ENCODE measurements around the gene SBDS. TPM values are rescaled to one million over a fixed set of nuclear protein-coding genes. Genes with fewer than 3 reads are reported as not detected.
"Not testable (repeated sequence)": the region's sequence is repeated elsewhere in the genome, so short reads cannot be mapped to it uniquely, and the experiment has no call there.

SBDS gene
- total and polyA plus RNA-seq, 9 donors: 172 to 232 (median 194) TPM

DNA sequence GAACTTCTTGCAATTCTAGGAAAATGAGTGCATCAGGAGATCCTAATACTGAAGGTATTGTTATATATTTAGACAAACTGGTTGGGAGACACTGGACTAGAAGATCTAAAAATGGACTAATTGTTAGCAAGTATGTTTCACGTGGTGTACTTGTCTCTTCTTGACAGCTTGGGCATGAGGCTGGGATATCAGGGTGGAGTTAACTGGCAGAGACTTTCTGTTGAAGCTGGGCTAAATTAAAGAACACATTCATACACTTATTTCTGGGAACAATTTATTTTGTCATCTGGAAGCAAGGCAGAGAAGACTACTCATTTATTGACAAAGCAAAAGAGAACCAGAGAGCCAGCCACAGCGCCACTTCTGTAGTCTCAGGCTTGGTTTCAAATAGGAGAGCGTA lies 27.1 kb upstream of the SBDS start:
- Histone ChIP-seq H3K4me3 (ENCODE audit: low read length) (no peak overlapping the region), H3K36me3 (ENCODE audit: control insufficient read depth, insufficient read depth, low read length) (peaks cover 38% of the 10 kb centered on the region), H3K27ac (ENCODE audit: low read length) (no peak overlapping the region), H3K4me1 (ENCODE audit: control insufficient read depth, insufficient read depth, low read length) (no peaks in the 10 kb centered on the region), H3K27me3 (ENCODE audit: control insufficient read depth, insufficient read depth, low read length) (no peaks in the 10 kb centered on the region), H3K9me3 (replicated peaks; ENCODE audit: control insufficient read depth, low read depth, low read length) (no peaks in the 10 kb centered on the region)
- WGBS (ENCODE audit: insufficient coverage): 100% methylated on average over 1 of the region's 3 CpGs
- no peak for DNase-seq

DNA sequence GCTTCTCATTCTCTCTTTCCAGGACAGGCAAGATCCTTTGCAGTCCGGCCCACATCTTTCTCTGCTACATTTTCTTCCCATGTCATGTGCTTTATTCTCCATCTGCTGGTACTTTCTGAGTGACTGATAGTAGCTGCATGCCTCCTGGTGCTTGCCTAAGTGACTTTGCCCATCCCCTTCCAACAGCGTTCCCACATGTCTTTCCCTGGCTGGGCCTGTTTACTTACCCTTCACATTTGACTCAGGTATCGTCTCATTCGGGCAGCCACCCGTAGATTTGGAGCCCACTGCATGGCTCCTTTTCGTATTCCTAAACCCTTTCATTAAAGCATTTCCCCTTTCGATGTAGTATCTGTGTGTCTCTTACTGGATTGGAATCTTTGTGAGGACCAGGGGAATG lies 25.9 kb upstream of the SBDS start:
- no peak for DNase-seq
- no peaks in the 10 kb centered on the region for H3K9me3 ChIP-seq (replicated peaks; ENCODE audit: control insufficient read depth, low read depth, low read length)
- WGBS (ENCODE audit: insufficient coverage): 85% methylated on average over 2 of the region's 7 CpGs
- H3K4me1 ChIP-seq (ENCODE audit: control insufficient read depth, insufficient read depth, low read length): no peaks in the 10 kb centered on the region
- H3K27ac ChIP-seq (ENCODE audit: low read length): no peak overlapping the region
- no peak overlapping the region for H3K4me3 ChIP-seq (ENCODE audit: low read length)
- no peaks in the 10 kb centered on the region for H3K27me3 ChIP-seq (ENCODE audit: control insufficient read depth, insufficient read depth, low read length)
- H3K36me3 ChIP-seq (ENCODE audit: control insufficient read depth, insufficient read depth, low read length): peaks cover 38% of the 10 kb centered on the region

DNA sequence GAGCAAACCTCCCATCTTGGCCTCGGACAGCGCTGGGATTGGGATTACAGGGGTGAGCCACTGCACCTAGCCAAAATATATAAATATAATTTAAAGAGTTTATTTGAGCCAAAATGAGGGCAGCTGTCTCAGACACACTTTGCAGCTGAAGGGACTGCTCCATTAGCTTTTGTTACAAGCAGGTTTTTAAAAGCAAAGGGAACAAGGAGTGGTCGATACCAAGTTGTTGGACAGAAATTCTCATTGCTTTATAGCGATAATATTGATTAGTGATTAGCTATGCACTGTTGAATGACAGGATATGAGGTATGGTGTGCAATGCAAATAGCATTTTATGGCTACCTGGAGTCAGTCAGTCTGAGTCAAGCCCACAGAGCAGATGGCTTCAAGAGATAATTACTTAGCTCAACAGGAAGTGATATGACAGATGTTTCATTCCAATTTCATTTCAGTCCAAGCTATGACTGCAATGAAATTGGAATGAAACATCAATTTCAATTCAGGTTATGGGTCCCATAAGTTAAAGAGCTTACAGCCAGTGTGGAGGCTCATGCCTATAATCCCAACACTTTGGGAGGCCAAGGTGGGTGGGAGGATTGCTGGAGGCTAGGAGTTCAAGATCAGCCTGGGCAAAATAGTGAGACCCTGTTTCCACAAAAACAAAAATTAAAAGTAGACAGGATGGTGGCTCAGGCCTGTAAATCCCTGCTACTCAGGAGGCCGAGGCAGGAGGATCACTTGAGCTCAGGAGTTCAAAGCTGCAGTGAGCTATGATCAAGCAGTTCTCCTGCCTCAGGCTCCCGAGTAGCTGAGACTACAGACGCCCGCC lies 24.4 kb upstream of the SBDS start:
- Histone ChIP-seq H3K36me3 (ENCODE audit: control insufficient read depth, insufficient read depth, low read length) (peaks cover 48% of the 10 kb centered on the region), H3K4me1 (ENCODE audit: control insufficient read depth, insufficient read depth, low read length) (no peaks in the 10 kb centered on the region), H3K4me3 (ENCODE audit: low read length) (no peak overlapping the region), H3K9me3 (replicated peaks; ENCODE audit: control insufficient read depth, low read depth, low read length) (no peaks in the 10 kb centered on the region), H3K27me3 (ENCODE audit: control insufficient read depth, insufficient read depth, low read length) (no peaks in the 10 kb centered on the region), H3K27ac (ENCODE audit: low read length) (no peak overlapping the region)
- WGBS (ENCODE audit: insufficient coverage): 70% methylated on average over 5 of the region's 8 CpGs
- no peak for DNase-seq

DNA sequence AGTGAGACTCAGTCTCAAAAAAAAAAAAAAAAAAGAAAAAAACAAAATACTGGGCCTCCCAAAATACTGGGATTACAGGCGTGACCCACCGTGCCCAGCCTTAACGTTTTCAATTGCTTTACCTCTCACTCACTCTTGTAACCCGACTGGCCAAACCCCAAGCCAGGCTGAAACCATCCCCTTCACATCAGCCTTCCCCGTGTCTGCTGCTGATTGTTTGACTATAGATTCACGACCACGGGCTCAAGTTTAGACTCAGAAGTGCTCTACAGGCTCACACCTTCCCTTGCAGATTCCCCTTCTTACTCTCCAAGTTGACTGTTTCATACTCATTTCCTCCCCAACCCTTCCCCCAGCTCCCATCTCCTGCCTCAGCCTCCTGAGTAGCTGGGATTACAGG lies 23.6 kb upstream of the SBDS start:
- no peaks in the 10 kb centered on the region for H3K4me1 ChIP-seq (ENCODE audit: control insufficient read depth, insufficient read depth, low read length)
- no peak overlapping the region for H3K27ac ChIP-seq (ENCODE audit: low read length)
- peaks cover 50% of the 10 kb centered on the region for H3K36me3 ChIP-seq (ENCODE audit: control insufficient read depth, insufficient read depth, low read length)
- no peaks in the 10 kb centered on the region for H3K9me3 ChIP-seq (replicated peaks; ENCODE audit: control insufficient read depth, low read depth, low read length)
- H3K27me3 ChIP-seq (ENCODE audit: control insufficient read depth, insufficient read depth, low read length): no peaks in the 10 kb centered on the region
- no peak for DNase-seq
- WGBS (ENCODE audit: insufficient coverage): 74% methylated on average over 7 of the region's 7 CpGs
- H3K4me3 ChIP-seq (ENCODE audit: low read length): no peak overlapping the region

DNA sequence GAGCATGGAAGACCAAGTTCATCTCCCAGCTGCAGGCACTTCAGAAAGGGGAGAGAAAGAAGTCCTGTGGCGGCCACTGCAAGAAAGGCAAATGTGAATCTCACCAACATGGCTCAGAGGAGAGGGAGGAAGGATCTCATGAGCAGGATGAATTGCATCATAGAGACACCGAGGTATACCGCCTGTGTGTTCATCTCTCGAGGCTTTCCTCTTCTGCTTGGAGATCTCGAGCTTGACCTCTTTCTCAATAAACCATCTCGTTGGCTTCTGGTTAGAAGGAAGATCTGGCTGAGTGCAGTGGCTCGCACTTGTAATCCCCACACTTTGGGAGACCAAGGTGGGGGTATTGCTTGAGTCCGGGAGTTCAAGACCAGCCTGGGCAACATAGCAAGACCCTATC lies 22.6 kb upstream of the SBDS start:
- H3K36me3 ChIP-seq (ENCODE audit: control insufficient read depth, insufficient read depth, low read length): peaks cover 54% of the 10 kb centered on the region

DNA sequence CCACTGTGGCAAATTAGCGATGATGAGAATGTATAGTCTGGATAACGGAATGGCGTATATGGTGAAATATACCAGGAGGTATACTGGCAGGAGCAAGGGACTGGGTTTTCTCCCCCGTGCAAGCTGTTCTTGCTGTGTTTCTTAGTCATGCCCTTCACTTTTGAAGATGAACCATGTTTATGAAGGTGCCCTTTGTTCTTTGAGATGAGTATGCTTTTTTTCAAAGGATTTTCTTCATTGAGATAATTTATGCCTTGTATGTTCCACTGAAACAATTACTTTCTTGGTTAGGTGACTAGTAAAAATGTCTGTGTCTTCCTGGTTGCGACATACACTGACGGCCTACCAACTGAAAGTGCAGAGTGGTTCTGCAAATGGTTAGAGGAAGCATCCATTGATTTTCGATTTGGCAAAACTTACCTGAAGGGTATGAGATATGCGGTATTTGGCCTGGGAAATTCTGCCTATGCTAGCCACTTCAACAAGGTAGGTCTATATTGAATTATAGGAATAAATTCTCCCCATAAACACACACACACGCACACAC lies 18.8 kb upstream of the SBDS start:
- H3K9me3 ChIP-seq (replicated peaks; ENCODE audit: control insufficient read depth, low read depth, low read length); H3K27me3 ChIP-seq (ENCODE audit: control insufficient read depth, insufficient read depth, low read length); H3K4me3 ChIP-seq (ENCODE audit: low read length); H3K4me1 ChIP-seq (ENCODE audit: control insufficient read depth, insufficient read depth, low read length); DNase-seq; H3K27ac ChIP-seq (ENCODE audit: low read length): not testable (repeated sequence)
- H3K36me3 ChIP-seq (ENCODE audit: control insufficient read depth, insufficient read depth, low read length): peaks cover 36% of the 10 kb centered on the region
- 87% methylated on average over 3 of the region's 9 CpGs for WGBS (ENCODE audit: insufficient coverage)

More for the DNA sequence above, 22.6 kb upstream of the SBDS start:
- not testable (repeated sequence) for H3K4me3 ChIP-seq (ENCODE audit: low read length); H3K27ac ChIP-seq (ENCODE audit: low read length); H3K27me3 ChIP-seq (ENCODE audit: control insufficient read depth, insufficient read depth, low read length); H3K4me1 ChIP-seq (ENCODE audit: control insufficient read depth, insufficient read depth, low read length); DNase-seq; H3K9me3 ChIP-seq (replicated peaks; ENCODE audit: control insufficient read depth, low read depth, low read length)
- 100% methylated on average over 3 of the region's 8 CpGs for WGBS (ENCODE audit: insufficient coverage)

DNA sequence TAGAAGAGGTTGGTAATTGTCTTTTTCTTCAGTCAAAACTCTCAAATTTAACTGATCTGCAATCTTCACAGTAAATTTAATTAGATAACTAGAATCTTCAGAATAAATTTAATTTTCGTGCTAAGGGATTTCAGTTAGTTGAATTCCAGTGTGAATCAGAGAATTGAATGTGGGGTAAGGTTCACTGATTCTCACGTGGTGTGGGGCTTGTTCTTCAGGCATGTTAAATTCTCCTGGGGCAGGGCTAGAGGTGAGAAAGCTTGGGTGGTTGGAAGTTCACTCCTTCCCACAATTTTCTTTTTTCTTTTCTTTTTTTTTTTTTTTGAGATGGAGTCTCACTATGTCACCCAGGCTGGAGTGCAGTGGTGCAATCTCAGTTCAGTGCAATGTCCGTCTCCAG lies 14.3 kb upstream of the SBDS start:
- not testable (repeated sequence) for H3K4me3 ChIP-seq (ENCODE audit: low read length); H3K27me3 ChIP-seq (ENCODE audit: control insufficient read depth, insufficient read depth, low read length); H3K9me3 ChIP-seq (replicated peaks; ENCODE audit: control insufficient read depth, low read depth, low read length); DNase-seq; H3K27ac ChIP-seq (ENCODE audit: low read length); H3K4me1 ChIP-seq (ENCODE audit: control insufficient read depth, insufficient read depth, low read length)
- no CpG with 5 or more reads among the region's 3 CpGs for WGBS (ENCODE audit: insufficient coverage)
- peaks cover 35% of the 10 kb centered on the region for H3K36me3 ChIP-seq (ENCODE audit: control insufficient read depth, insufficient read depth, low read length)

DNA sequence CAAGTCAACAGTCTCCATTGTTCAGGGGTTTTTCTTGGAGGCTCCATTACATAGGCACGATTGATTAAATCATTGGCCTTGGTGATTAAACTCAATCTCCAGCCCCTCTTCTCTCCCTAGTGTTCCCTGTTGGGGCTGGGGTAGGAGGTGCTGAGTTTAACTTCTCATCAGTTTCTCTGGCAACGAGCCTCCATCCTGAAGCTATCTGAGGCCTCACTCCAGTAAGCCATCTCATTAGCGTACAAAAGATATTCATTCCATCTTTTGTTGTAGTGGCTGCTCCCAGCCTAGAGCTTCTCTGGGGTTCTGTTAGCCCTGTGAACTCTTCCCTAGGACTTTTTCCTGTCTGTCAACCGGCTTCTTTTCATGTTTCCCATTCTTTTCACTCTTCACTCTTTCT lies 12.9 kb upstream of the SBDS start:
- H3K4me3 ChIP-seq (ENCODE audit: low read length): no peak overlapping the region
- 89% methylated on average over 2 of the region's 4 CpGs for WGBS (ENCODE audit: insufficient coverage)
- no peaks in the 10 kb centered on the region for H3K4me1 ChIP-seq (ENCODE audit: control insufficient read depth, insufficient read depth, low read length)
- no peaks in the 10 kb centered on the region for H3K9me3 ChIP-seq (replicated peaks; ENCODE audit: control insufficient read depth, low read depth, low read length)
- peaks cover 30% of the 10 kb centered on the region for H3K36me3 ChIP-seq (ENCODE audit: control insufficient read depth, insufficient read depth, low read length)
- H3K27me3 ChIP-seq (ENCODE audit: control insufficient read depth, insufficient read depth, low read length): no peaks in the 10 kb centered on the region
- DNase-seq: no peak
- no peak overlapping the region for H3K27ac ChIP-seq (ENCODE audit: low read length)

DNA sequence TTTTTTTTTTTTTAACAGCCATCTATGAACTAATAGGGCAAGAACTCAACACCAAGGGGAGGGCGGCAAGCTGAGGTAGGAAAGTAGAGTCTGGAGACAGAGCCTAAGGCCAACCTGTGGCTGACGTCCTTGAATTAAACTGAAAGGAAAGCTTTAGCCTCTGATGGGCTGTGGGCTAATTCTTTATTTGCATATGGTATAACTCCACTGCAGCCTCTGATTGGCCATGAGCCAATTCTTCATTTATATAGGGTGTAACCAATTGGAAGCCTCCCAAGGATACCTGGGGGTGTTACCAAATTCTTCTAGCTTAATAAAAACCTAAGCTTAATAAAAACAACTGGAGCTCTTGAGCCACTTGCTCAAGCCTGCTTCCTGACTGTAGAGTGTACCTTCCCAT lies 11.6 kb upstream of the SBDS start:
- WGBS (ENCODE audit: insufficient coverage): no CpG with 5 or more reads among the region's 2 CpGs
- peaks cover 29% of the 10 kb centered on the region for H3K36me3 ChIP-seq (ENCODE audit: control insufficient read depth, insufficient read depth, low read length)
- H3K9me3 ChIP-seq (replicated peaks; ENCODE audit: control insufficient read depth, low read depth, low read length): no peaks in the 10 kb centered on the region
- H3K27ac ChIP-seq (ENCODE audit: low read length): no peak overlapping the region
- no peaks in the 10 kb centered on the region for H3K4me1 ChIP-seq (ENCODE audit: control insufficient read depth, insufficient read depth, low read length)
- no peak for DNase-seq
- H3K4me3 ChIP-seq (ENCODE audit: low read length): no peak overlapping the region
- no peaks in the 10 kb centered on the region for H3K27me3 ChIP-seq (ENCODE audit: control insufficient read depth, insufficient read depth, low read length)

DNA sequence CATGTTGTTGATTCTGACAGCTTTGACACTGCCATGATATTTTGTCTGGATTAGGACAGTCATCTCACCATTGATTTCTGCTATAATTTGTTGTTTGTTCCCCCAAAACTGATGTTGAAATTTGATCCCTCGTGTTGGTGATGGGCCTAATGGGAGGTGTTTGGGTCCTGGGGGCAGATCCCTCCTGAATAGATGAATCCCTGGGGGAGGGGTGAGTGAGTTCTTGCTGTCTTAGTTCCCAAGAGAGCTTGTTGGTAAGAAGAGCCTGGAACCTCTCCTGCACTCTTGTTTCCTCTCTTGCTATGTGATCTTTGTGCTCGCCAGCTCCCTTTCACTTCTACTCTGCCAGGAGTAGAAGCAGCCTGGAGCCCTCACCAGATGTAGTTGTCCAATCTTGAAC lies 8.8 kb upstream of the SBDS start:
- not testable (repeated sequence) for H3K27me3 ChIP-seq (ENCODE audit: control insufficient read depth, insufficient read depth, low read length); H3K9me3 ChIP-seq (replicated peaks; ENCODE audit: control insufficient read depth, low read depth, low read length); H3K4me1 ChIP-seq (ENCODE audit: control insufficient read depth, insufficient read depth, low read length); H3K27ac ChIP-seq (ENCODE audit: low read length); H3K4me3 ChIP-seq (ENCODE audit: low read length); DNase-seq
- peaks cover 25% of the 10 kb centered on the region for H3K36me3 ChIP-seq (ENCODE audit: control insufficient read depth, insufficient read depth, low read length)
- no CpG with 5 or more reads among the region's 2 CpGs for WGBS (ENCODE audit: insufficient coverage)

Data from muscle of leg (tissue), 11 donors.